ENCODE results near the gene ELMO1. TPM values are rescaled to one million over a fixed set of nuclear protein-coding genes. Genes with fewer than 3 reads are reported as not detected.

ELMO1 gene
- total RNA-seq, 1 donor from 2014 or later, result 60.1 TPM

DNA sequence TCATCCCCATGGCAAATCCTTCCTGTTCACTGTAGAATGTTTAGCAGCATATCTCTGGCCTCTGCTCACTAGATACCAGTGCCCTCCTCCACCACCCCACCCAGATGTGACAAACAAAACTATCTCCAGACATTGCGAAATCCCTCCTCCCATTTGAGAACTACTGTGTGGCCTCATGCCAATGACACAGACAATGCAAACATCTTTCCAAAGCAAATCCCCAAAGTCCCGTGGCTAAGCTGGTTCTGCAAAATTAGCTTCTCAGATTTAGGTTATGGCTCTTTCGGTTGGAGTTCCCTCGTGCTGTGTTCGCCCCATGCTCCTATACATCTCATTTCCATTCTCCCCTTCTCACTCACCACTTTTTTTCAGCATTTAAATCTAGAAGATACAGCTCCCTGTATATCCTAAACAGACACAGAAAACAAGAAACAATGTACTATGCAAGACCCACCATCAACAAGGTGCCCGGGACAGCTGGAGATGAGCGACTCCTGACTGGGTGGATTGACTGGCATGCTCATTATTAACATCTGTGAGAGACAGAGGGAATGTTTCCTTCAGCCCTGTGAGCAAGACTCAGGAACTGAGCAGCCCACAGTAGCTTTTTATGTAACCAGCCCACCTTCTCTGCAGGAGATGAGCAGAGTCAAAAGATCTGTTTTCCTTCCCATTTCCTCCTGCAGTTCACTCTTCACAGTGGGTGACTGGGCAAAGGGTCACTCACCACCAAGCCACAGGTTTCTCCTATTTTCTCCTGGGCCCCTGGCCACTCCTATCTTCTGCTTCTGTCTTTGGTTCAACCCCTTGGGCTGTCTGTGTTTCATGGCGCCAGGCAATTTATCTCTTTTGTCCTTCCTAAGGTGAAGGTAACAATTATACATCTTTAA is 498.7 kb downstream of the ELMO1 start:
- DNase-seq (no peak), ATAC-seq (peak; percentile 58 to 63)
- Histone ChIP-seq H3K36me3 (no peaks in the 10 kb centered on the region), H3K9me3 (no peaks in the 10 kb centered on the region), H3K4me3 (no peak overlapping the region), H3K27ac (no peak overlapping the region), H3K27me3 (ENCODE audit: low read depth) (no peaks in the 10 kb centered on the region), H3K4me1 (peaks cover 13% of the 10 kb centered on the region)
- intact Hi-C loops (cut with DNase I), result no loop called here
- TF ChIP-seq, protein P1, sequence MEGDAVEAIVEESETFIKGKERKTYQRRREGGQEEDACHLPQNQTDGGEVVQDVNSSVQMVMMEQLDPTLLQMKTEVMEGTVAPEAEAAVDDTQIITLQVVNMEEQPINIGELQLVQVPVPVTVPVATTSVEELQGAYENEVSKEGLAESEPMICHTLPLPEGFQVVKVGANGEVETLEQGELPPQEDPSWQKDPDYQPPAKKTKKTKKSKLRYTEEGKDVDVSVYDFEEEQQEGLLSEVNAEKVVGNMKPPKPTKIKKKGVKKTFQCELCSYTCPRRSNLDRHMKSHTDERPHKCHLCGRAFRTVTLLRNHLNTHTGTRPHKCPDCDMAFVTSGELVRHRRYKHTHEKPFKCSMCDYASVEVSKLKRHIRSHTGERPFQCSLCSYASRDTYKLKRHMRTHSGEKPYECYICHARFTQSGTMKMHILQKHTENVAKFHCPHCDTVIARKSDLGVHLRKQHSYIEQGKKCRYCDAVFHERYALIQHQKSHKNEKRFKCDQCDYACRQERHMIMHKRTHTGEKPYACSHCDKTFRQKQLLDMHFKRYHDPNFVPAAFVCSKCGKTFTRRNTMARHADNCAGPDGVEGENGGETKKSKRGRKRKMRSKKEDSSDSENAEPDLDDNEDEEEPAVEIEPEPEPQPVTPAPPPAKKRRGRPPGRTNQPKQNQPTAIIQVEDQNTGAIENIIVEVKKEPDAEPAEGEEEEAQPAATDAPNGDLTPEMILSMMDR (IDR thresholded peaks at IDR 0.05), result no peak

- intact Hi-C loops (cut with DNase I), result no loop called here
- Histone ChIP-seq H3K27me3 (ENCODE audit: low read depth) (no peaks in the 10 kb centered on the region), H3K36me3 (no peaks in the 10 kb centered on the region), H3K9me3 (peaks cover 7% of the 10 kb centered on the region), H3K4me1 (peaks cover 13% of the 10 kb centered on the region), H3K27ac (no peak overlapping the region), H3K4me3 (no peak overlapping the region)
- TF ChIP-seq, protein P1 (IDR thresholded peaks at IDR 0.05), result no peak
- ATAC-seq (no peak), DNase-seq (no peak)
Observed at GRCh38 chr7:36946401-36946739, 502.3 kb downstream of the ELMO1 start.

DNA sequence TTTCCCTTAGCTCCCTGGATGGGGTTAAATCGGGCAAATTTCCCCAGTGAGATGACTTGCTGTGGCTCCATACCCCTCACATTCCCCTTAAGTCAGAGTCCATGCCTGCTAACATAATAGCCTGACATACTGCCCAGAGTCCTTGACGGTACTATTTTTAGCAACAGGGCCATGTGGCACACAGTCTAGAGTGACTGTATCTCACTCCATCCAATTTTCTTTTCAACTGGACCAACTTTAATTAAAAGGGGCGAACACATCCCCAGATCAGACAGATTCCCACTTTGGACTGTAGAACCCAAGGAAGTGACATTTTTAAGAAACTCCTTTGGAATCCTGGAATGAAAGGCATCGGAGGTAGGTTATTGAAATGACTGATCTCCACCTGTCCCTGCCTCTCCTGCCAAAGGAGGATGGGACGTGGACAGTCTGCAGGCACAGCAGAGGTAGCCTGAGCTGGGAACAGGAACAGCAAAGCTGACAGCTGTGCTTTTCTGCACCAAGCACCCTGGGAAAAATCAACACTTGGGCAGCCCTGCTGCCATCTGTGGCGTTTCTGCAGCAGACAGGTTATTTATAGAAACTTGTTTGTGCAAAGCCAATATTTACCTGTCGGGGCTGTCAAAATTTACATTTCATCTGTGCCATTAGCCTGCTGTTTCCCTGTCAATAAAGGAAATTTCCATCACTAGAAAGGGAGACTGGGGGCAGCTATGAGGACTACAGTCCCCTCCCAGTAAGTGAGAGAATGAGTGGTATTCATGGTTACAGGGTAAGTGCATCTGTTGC is 502.9 kb downstream of the ELMO1 start:
- DNase-seq (no peak), ATAC-seq (peak in 1 of 2 donors; percentile 50)
- peaks cover 8% of the 10 kb centered on the region for H3K9me3 ChIP-seq
- intact Hi-C loops (cut with DNase I), result no loop called here
- no peaks in the 10 kb centered on the region for H3K36me3 ChIP-seq
- H3K27me3 ChIP-seq (ENCODE audit: low read depth), result no peaks in the 10 kb centered on the region
- peaks cover 13% of the 10 kb centered on the region for H3K4me1 ChIP-seq
- no peak overlapping the region for H3K27ac ChIP-seq
- H3K4me3 ChIP-seq, result no peak overlapping the region
- TF ChIP-seq, protein P1 (IDR thresholded peaks at IDR 0.05), result no peak

GRCh38 chr7:36944838-36945237 is 503.8 kb downstream of the ELMO1 start:
- Histone ChIP-seq H3K27ac (no peak overlapping the region), H3K4me3 (no peak overlapping the region), H3K27me3 (ENCODE audit: low read depth) (no peaks in the 10 kb centered on the region), H3K9me3 (peaks cover 16% of the 10 kb centered on the region), H3K4me1 (peaks cover 4% of the 10 kb centered on the region), H3K36me3 (no peaks in the 10 kb centered on the region)
- ATAC-seq (no peak), DNase-seq (no peak)
- intact Hi-C loops (cut with DNase I), result no loop called here
- TF ChIP-seq, protein P1 (IDR thresholded peaks at IDR 0.05), result no peak

DNA sequence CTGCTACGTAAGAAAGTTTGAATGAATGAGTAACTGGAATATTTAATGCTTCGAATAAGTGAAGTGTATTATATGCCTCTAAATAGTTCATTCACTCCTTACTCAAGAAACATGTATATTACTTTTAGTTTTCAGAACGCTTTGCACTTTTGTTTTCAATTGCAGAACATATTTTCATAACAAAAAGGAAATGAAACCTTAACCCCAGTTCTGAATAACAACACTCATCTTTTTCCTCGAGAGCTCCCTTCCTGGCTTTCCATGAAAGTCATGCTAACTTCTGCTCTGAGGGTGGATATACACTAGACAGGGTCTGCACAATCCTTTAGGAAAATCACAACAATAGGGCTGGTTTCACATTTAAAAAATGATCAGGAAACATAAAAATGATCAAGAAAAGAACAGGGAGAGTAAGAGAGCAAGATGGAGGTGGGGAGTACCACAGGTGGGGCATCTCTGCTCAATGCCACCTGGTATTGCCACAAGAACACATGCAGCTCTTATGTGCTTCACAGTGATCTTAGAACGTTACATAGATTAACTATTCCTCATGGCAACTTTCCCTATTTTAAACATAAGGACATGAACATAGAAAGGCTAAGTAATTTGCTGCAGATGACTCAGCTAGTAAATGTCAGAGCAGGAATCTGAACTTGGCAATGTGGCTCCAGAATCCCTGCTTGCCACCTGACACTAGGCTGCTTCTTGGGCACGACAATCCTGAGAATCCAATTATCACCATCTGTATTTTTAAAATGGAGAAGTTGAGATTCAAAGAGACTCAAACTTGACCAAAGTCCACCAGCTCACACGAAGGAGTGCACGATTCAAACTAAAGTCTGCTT is 504.9 kb downstream of the ELMO1 start:
- Histone ChIP-seq H3K27me3 (ENCODE audit: low read depth) (no peaks in the 10 kb centered on the region), H3K9me3 (peaks cover 26% of the 10 kb centered on the region), H3K36me3 (no peaks in the 10 kb centered on the region), H3K4me1 (no peaks in the 10 kb centered on the region), H3K27ac (no peak overlapping the region), H3K4me3 (no peak overlapping the region)
- ATAC-seq (no peak), DNase-seq (no peak)
- TF ChIP-seq, protein P1 (IDR thresholded peaks at IDR 0.05), result no peak
- intact Hi-C loops (cut with DNase I), result no loop called here

Measured in lower lobe of right lung (tissue), 2 donors.